ENCODE results near the gene TNRC6B.
"Not testable (repeated sequence)": the region's sequence is repeated elsewhere in the genome, so short reads cannot be mapped to it uniquely, and the experiment has no call there.

The TNRC6B gene

DNA sequence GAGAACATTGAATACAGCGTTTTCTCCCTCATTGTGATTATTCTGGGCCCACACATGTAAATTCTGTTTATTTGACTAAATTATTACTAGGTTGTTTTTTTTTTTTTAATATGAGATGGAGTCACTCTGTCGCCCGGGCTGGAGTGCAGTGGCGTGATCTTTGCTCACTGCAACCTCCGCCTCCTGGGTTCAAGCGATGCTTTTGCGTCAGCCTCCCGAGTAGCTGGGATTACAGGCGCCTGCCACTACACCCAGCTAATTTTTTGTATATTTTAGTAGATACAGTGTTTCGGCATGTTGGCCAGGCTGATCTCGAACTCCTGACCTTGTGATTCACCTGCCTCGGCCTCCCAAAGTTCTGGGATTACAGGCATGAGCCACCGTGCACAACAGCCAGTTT lies 5.9 kb downstream of the TNRC6B start:
- DNase-seq: not testable (repeated sequence)

DNA sequence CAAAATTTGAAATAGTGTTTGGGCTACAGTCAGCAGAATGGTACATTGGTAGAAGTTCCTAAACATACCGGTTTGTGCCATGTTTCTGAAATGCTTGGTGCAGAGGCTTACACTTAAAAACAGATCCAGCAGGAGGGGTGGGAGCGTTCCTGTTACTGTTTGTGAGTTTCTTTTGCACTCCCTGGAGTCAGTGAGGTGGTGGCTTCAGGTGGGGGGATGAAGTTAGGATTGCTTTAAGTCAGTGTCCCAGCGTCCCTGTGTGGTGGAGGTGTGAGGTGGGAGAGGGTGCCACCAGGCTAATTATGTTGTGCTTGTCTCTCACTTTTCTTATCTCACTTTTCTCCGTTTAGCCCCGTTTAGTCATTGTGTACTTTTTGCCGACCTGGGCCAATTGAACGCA lies 9.7 kb downstream of the TNRC6B start:
- no peak for DNase-seq

DNA sequence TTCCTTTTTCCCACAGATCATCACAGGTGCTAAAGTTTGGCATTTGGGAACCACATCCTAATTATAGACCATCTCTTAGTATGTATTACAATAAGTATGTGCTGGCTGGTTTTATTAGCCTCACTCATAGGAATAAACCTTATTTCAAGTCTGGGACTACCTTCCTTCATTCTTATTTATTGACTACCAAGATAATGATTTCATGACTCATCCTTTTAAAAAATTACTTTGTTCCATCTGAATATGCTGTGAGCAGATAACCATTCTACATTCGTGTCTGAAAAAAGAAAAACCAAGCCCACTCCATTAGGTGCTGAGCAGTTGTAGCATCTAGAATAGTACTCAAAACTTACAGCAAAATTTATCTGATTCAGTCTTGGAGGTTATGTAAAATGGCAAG lies 12.3 kb downstream of the TNRC6B start:
- DNase-seq: no peak

DNA sequence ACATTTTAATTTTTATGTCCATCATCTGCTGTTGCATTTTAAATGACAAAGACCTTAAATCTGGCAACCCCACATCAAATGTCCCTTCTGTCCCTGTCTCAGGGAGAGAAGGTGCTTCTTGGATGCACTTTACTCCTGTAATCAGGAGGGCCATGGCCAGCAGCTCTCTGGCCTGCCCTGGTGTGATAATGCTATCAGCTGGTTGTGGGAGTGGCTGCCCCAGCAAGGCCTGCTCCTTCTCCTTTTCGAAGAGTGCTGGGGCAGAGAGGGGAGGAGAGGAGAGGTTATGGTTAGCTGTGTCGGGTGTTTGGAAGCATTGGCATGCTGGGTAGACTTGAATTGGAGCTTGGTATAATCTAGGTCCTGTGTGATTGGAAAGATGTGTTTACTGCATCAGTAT lies 12.8 kb downstream of the TNRC6B start:
- DNase-seq: no peak

DNA sequence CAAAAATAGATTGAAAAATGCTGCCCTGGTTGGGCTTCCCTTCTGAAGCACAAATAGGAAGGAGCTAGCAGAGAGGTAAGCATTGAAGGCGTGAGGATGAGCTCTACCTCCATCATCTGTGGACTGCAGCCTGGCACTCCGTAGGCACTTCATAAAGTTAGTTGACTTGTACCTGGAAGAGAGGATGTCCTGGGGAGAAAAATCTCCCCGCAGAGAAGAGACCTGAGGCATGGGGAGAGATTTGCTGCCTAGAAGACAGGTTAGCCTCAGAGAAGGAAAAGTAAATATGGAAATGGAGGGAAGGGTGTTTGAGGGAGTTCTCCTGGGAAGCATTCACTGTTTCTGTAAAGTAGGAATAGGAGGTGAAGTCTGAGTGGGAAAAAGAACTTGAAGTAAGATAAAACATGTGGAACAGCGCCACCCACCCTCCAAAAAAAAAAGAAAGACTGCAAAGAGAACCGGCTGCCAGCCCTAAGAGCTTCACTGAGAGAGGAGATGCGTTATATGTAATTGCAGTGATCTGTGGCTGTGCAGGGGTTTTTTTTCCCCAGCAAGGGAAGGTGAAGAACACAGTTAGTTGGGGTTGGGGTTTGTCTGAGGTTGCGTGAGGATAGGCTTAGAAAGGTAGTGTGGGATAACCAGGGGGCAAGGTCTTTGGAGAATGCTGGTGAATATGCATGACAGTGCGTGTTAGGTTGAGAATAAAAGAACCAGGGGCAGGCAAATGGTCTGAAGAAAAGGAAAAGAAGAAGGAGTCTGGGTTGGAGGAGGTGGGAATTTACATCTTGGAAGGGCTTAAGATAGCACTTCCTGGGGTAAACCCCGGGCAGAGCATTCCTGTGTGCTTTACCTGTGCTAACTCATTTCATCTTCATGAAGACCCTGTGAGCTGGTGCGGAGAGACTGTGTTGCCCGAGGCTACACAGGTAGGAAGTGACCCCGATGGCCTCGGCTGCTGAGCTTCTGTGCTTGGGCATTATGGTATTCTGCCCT lies 16.0 kb downstream of the TNRC6B start:
- no peak for DNase-seq

DNA sequence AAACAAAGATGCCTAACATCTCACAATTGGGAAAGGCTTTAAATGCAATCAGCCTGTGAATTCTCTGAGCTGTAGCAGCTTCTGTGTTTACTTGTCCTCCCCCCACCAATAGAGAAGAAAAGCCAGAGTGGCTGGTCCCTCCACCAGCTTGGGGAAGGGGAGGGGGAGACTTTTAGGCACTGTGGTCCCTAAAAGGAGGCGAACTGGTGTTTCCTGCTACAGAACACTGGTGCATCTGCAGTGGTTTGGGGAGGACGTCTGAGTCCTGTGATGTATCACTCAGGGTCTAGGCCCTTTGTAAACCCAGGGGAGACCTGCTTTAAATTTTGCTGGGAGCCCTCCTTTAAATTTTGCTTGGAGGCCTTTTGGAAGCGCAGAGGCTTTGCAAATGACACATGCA lies 16.9 kb downstream of the TNRC6B start:
- DNase-seq: no peak

DNA sequence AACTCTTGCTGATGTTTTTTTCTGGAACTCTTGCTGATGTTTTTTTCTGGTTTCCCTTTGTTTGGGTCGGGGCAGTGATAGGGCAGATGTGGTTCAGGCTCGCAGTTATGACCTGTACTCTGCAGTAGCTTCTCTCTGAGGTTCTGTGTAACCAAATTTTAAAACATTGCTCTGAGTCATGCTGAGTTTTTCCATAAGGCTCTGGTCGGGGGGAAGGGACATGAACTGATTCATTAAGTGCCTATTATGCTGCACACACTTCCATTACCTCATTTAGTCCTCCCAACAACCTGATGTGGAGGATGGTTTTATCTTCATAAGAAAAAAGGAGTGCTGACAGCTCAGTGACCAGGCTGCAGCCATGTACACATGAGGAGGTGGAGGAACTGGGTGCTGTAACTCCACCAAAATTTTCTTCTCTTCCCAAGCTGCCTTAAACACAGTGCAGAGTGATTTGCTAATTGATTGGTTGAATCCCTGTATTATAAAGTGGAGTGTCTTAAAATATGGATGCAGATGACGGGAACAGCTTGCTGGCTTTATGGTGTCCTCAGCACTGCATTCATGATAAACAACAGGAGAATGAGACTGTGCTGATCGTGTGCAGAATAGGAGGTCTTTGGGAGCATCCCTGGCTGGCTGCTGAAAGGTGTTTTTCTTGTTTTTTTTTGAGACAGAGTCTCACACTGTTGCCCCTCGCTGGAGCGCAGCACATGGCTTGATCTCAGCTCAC lies 19.1 kb downstream of the TNRC6B start:
- no peak for DNase-seq

DNA sequence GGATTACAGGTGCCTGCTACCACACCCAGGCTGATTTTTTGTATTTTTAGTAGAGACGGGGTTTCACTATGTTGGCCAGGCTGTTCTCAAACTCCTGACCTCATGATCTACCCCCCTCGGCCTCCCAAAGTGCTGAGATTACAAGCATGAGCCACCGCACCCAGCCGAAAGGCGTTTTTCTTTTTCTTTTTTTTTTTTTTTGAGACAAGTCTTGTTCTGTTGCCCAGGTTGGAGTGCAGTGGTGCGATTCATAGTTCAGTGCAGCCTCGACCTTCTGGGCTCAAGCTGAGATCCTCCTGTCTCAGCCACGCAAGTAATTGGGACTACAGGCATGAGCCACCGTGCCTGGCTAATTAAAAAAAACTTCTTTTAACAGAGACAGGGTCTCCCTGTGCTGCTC lies 19.7 kb downstream of the TNRC6B start:
- DNase-seq: not testable (repeated sequence)

DNA sequence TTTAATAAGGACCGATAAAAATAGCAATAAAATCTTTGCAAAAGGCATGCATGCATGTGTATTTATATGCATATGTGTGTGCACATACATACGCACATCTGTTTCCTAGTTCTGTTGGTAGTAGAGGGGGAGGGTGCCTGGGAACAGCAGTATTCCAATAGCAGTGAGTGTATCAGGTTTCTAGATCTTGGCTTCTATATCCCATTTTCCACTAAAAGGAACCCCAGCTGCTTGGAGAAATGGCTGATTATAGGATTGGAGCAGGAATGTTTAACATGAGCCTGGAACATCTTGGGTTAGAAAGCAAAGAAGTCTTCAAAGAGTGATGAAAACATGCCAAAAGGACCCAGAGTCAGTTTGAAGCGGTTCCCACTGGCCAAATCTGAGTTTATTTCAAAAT lies 21.0 kb downstream of the TNRC6B start:
- no peak for DNase-seq

DNA sequence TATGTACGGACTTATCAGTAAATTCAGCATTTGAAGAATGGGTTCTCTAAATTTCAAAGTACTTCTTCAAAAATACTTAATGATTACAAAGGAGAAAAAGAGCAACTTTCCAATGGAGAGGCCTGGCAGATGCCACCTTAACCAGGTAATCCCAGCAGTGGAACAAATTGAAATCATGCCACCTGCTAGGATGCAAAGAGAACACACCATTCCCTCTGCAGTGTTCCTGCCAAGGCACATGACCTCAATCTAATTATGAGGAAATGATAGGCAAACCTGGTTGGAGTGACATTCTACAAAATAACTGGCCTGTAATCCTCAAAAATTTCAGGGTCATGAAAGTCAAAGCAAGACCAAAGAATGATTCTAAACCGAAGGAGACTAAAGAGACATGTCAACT lies 21.5 kb downstream of the TNRC6B start:
- no peak for DNase-seq

DNA sequence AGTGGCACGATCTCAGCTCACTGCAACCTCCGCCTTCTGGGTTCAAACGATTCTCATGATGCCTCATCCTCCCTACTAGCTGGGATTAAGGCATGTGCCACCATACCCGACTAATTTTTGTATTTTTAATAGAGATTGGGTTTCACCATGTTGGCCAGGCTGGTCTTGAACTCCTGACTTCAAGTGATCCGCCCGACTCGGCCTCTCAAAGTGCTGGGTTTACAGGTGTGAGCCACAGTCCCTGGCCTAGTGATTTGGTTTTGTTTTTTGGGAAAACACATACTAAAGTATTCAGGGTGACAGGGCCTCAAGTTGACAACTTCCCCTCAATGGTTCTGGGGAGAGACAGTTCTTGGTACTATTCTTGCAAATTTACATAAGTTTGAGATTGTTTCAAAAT lies 22.1 kb downstream of the TNRC6B start:
- no peak for DNase-seq

DNA sequence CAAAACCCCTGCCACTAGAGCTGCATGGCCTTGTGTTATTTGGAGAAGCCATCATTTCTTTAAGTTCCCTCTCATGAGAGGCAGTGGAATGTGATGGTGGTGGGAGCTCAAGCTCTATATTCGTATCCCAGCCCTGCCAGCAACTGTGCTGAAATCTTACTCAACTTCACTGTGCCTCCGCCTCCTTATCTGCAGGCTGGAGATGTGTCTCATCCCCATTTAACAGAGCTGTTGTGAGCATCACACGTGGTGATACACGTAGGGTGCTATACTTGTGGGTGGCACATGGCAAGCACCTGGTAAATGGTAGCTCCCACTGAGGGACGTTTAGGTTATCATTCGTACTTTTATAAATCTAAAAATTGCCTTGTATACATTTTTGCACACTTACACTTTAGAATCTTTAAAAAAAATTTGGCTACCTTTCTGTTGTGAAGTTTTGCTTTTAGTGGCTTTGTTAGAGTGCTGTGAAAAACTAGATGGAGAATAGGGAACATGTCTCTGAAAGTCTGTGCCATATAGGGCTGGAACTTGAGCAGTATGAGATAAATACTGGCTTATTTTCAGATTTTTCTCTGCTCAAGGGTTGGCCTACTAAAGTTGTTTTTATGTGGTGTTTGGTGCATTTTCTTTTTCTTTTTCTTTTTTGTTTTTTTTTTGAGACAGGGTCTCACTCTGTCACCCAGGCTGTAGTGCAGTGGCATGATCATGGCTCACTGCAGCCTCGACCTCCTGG lies 23.2 kb downstream of the TNRC6B start:
- no peak for DNase-seq

DNA sequence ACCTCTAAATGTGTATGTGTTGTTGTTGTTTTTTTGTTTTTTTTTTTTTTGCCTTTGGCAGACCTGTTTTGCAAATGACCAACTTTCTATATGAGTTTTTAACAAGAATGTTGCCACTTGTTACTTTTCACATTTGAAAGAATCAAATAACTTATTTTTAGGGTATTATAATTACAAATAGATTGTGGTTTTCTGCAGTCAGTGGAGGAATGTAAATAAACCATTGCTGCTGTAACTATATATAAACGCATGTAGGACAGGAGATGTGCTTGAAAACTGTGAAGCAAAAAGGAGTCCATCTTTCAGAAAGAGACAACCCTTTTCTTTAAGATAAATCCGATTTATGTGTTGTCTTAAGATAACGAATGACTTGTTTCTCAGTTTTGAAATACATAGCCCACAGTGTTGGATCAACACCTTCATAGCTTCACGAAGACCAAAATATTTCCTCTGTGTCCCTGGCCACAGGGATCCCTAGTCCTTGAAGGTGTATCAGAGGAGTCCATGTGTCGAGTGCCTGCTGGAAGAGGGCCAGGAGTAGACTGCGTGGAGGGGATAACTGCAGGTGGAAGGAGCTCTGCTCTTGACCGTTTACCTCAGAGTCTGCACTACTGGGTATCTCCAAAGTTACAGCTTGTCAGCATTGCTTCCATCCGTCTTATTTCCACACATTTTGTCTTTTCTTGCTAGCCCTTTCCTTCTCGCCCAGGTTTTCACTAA lies 24.7 kb downstream of the TNRC6B start:
- DNase-seq: no peak

DNA sequence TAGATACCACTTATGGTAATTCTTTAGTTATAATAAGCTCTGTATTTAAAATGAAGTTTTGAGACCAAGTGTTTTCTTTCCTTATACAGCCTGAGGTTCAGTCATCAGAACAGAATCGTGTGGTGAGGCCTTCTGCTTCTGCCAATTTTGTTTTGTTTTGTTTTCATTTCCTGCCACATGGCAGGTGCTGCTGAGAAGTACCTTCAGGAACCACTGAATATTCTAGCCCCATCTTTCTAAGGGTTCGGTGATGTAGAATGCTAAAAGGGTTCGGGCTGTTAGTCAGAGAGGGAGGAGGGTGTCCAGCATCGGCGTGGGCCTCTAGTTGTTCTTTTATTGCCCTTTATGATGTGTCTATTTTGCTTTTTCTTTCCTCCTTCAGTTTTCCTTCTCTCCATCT lies 25.8 kb downstream of the TNRC6B start:
- no peak for DNase-seq

DNA sequence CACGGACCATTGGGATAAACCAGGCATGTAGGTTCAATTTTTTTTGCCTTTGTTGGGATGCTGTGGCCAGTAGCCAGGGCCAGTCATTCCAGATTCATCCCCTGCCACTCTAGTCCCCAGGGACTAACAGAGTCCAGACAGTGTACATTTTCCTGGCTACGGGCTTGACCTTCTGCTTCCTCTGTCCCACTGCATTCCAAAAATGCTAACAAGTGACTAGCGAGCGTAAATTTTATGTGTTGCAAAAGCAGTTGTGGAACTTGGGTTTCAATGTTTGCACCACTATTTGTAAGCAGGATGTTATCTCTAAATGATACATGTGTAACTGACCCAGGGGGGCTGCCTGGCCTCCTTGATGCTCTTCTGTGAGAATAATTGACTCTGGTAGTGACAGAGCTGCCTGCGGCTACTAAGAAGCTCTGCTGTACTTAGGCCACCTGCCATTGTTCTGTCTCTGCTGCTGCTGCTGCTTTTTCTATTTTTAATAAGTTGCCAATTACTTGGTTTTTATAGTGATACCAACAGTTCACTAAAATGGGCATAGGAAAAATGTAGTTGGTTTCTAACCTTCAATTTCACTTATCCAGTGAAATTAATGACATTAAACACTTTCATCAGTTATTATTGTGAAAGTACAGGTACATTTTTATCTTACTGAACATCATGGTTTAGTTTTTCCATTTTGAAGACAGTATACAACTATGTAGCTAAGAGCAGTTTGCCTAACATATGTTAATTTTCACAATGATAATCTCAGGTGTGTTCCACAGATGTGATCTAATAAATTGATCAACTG lies 26.8 kb downstream of the TNRC6B start:
- DNase-seq: peak; percentile 30

DNA sequence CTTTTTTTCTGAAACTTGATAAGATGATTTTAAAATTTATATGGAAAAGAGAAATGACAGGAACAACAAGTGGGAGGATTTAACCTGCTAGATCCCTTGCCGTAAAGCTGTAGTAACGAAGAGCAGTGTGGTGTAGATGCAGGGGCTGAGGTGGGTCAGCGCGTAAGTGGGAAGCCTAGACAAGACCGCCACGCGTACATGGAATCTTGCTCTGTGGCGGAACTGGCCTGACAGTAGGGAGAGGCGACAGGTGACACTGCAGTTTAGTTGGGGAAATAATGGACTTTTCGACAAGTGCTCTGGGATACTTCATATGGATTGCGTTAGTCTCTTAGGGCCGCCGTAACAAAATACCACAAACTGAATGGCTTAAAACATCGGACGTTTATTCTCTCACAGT lies 28.8 kb downstream of the TNRC6B start:
- DNase-seq: no peak

DNA sequence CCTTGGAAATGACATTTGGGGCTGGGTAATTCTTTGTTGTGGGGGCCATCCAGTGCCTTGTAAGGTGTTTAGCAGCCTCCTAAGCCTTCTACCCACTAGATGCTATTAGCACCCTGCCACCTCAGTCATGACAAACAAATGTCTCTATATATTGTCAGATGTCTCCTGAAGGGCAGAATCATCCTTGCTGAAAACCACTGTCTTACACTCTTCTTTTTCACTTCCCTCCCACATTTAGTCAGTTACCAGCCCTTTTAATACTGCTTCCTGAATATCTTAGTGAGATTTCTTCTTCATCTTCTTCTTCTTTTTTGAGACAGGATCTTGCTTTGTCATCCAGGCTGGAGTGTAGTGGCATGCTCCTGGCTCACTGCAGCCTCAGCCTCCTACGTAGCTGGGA lies 33.1 kb downstream of the TNRC6B start:
- DNase-seq: no peak

DNA sequence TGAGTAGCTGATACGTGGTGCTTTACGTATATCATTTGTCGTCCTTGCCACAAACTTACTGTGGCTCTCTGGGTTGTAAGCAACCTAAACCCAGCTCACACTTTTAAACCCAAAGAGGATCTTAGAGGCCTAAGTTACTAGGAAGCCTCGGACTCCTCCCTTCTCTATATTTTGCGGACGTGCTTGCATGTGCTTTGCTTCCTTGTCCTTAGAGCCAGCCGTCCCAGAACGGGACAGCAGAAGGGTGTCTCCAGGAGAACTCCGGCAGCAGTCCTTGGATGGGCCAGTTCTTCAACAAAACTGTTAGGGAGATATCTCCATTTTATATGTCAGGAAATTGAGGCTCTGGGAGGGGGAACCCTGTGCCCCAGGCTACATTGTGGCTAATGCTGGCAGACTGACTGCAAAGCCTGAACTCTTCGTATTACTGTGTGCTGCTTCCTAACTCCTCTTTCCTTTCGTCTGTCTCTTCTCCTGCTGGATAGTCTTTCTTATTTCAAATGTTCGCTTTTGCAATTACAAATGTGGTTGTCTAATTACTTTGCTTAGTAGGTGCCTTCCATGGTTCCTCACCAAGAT lies 33.8 kb downstream of the TNRC6B start:
- no peak for DNase-seq

DNA sequence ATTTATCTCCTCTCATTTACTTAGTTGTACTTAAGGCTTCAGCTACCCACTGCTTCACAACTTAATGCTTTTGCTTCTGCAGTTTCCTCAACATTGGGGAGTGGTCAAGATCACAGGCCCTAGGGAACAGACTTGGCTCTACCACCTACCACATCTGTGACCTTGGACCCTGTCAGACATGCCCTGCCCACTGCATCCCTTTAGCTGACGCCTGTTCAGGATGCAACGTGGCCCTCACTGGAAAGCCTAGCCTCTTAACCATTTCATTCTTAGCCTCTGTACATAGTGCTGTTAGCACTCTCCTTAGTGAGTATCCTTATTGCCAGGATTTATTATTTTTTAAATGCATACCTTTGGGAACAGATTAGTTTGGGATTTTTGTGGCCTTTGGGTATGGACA lies 34.4 kb downstream of the TNRC6B start:
- DNase-seq: no peak

DNA sequence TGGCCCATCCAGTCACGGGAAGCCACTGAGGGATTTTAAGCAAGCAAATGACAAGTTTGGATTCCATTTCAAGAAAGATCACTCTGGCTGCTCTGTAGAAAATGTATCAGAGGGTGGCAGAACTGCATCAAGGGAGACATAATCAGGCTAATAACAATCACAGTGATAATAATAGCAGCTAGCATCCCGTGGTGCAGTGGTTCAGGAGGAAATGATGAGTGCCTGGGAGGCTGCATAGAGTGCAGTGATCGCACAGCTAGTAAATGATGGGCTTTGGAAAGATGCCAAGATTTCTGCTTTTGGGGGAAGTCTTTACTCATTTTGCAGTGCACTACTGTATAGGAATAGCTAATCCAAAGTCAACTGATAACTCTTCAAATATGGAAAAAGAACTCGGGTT lies 35.8 kb downstream of the TNRC6B start:
- DNase-seq: no peak

DNA sequence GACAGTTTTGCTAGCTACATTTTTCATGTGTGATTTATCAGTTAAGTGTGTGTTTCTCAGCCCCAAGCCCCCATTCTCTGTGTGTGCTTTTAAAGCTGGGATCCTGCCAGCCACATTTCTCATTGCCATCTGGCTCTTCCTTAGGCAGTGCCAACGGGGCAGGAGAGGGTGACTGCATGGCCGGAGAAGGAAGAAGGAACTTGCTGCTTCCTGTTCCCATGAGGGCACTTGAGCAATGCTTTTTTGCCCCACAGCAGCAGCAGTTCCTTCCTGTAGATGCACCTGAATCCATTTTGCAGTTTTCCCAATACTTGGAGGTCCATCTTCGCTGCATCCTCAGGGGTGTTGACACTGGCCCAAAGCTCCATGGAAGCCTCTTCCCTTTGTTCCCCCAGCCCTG lies 37.5 kb downstream of the TNRC6B start:
- DNase-seq: no peak
